ENCODE data around the gene TAS1R1. TPM values are rescaled to one million over a fixed set of nuclear protein-coding genes. Genes with fewer than 3 reads are reported as not detected.

The TAS1R1 gene
- total and polyA plus RNA-seq, 10 of the 15 experiments (the other 5 are each of a cell fraction or from before 2014, with no cell fraction given) = 0.03 to 0.06 (median 0.04) TPM; not detected in 7

- Histone ChIP-seq H3K9me3 (replicated peaks; ENCODE audit: control insufficient read depth, insufficient read depth, low read length) (no peaks in the 10 kb centered on the region), H3K79me2 (ENCODE audit: control insufficient read depth, insufficient read depth, low read length) (no peaks in the 10 kb centered on the region), H3K4me2 (ENCODE audit: control insufficient read depth, insufficient read depth) (no peak overlapping the region), H3K4me1 (ENCODE audit: control insufficient read depth, insufficient read depth, low read length) (no peaks in the 10 kb centered on the region), H3K36me3 (ENCODE audit: control insufficient read depth in 2 of 2, insufficient read depth in 2 of 2, low read length in 1 of 2) (peaks cover 14% of the 10 kb centered on the region in 2 experiments), H3K27me3 (replicated peaks in 1 of 2; ENCODE audit: control insufficient read depth in 2 of 2, insufficient read depth in 2 of 2, low read length in 1 of 2) (no peaks in the 10 kb centered on the region), H3K4me3 (no peak overlapping the region), H4K20me1 (ENCODE audit: control insufficient read depth, insufficient read depth) (no peaks in the 10 kb centered on the region), H3K27ac (ENCODE audit: control insufficient read depth, insufficient read depth) (no peak overlapping the region), H3K9ac (ENCODE audit: control insufficient read depth, insufficient read depth, low read length) (no peak overlapping the region), H2AFZ (ENCODE audit: control insufficient read depth, low read depth, low read length) (no peak overlapping the region)
- BruUV-seq (replicated peaks) = no TSS peak
- TF ChIP-seq ETV6 (conservative IDR thresholded peaks at IDR 0.05 in 1 of 2, IDR thresholded peaks at IDR 0.05 in 1 of 2; ENCODE audit: borderline replicate concordance in 1 of 2, low read depth in 1 of 2) = no peak
- no peak for TF ChIP-seq MYB (IDR thresholded peaks at IDR 0.05; ENCODE audit: borderline replicate concordance, low read depth, low read length)
- TF ChIP-seq EZH2 (IDR thresholded peaks at IDR 0.05; ENCODE audit: borderline replicate concordance, control insufficient read depth, low read depth, low read length) = no peak
- no peak for TF ChIP-seq BCL11A (IDR thresholded peaks at IDR 0.05; ENCODE audit: low read depth, low read length)
- TF ChIP-seq POU2F2 (IDR thresholded peaks at IDR 0.05; ENCODE audit: borderline replicate concordance, low read depth, low read length) = no peak
- TF ChIP-seq NBN (IDR thresholded peaks at IDR 0.05) = no peak
- no peak for ATAC-seq
- ChIA-PET SMC1A (ENCODE audit: uncharacterized antibody, unreplicated experiment) (no interaction called here), RAD21 (ENCODE audit: unreplicated experiment) (interaction anchor here (0.5 kb wide), 1 partner anchor 72 kb away, joined by 3 read pairs; no protein-coding TSS in a partner anchor), POLR2A (no interaction called here), CTCF (interaction anchor here (1.2 to 1.8 kb wide), 3 partner anchors 12 to 47 kb away, joined by 3 to 10 read pairs (median 3); no protein-coding TSS in a partner anchor)
- in situ Hi-C loops (cut with MboI) (no loop called here), intact Hi-C loops (cut with micrococcal nuclease; ENCODE audit: unreplicated experiment) (no loop called here)
- no peak for FAIRE-seq
- DNase-seq (ENCODE audit: low read depth, low spot score) = no peak
- WGBS (ENCODE audit: insufficient coverage, insufficient replicate concordance, low lambda C conversion rate, missing lambda C conversion rate) = 80% methylated on average over 5 of the region's 5 CpGs
Observed at GRCh38 chr1:6536291-6536690, 18.8 kb upstream of the TAS1R1 start.

- FAIRE-seq = no peak
- H3K27ac ChIP-seq (ENCODE audit: control insufficient read depth, insufficient read depth) = no peak overlapping the region
- H2AFZ ChIP-seq (ENCODE audit: control insufficient read depth, low read depth, low read length) = no peak overlapping the region
- no peak overlapping the region for H3K4me3 ChIP-seq
- 63% methylated on average over 3 of the region's 3 CpGs for WGBS (ENCODE audit: insufficient coverage, insufficient replicate concordance, low lambda C conversion rate, missing lambda C conversion rate)
- ChIA-PET POLR2A (no interaction called here), SMC1A (ENCODE audit: uncharacterized antibody, unreplicated experiment) (interaction anchor here (1.1 kb wide), 1 partner anchor 13 kb away, joined by 3 read pairs; no protein-coding TSS in a partner anchor), CTCF (interaction anchor here (0.7 to 1.2 kb wide), 3 partner anchors 15 to 17 kb away, joined by 3 to 6 read pairs (median 3); partner anchors contain the start of gene NOL9), RAD21 (ENCODE audit: unreplicated experiment) (no interaction called here)
- no peaks in the 10 kb centered on the region for H3K27me3 ChIP-seq (replicated peaks in 1 of 2; ENCODE audit: control insufficient read depth in 2 of 2, insufficient read depth in 2 of 2, low read length in 1 of 2)
- DNase-seq (ENCODE audit: low read depth, low spot score) = no peak
- no peak overlapping the region for H3K4me2 ChIP-seq (ENCODE audit: control insufficient read depth, insufficient read depth)
- peaks cover 0 to 3% of the 10 kb centered on the region in 2 experiments for H3K36me3 ChIP-seq (ENCODE audit: control insufficient read depth in 2 of 2, insufficient read depth in 2 of 2, low read length in 1 of 2)
- H3K79me2 ChIP-seq (ENCODE audit: control insufficient read depth, insufficient read depth, low read length) = no peaks in the 10 kb centered on the region
- no peaks in the 10 kb centered on the region for H4K20me1 ChIP-seq (ENCODE audit: control insufficient read depth, insufficient read depth)
- BruUV-seq (replicated peaks) = no TSS peak
- intact Hi-C loops (cut with micrococcal nuclease; ENCODE audit: unreplicated experiment) = no loop called here
- in situ Hi-C loops (cut with MboI) = no loop called here
- no peaks in the 10 kb centered on the region for H3K9me3 ChIP-seq (replicated peaks; ENCODE audit: control insufficient read depth, insufficient read depth, low read length)
- H3K9ac ChIP-seq (ENCODE audit: control insufficient read depth, insufficient read depth, low read length) = no peak overlapping the region
- H3K4me1 ChIP-seq (ENCODE audit: control insufficient read depth, insufficient read depth, low read length) = no peaks in the 10 kb centered on the region
- no peak for ATAC-seq
- TF ChIP-seq SIX5 (IDR thresholded peaks at IDR 0.05; ENCODE audit: low read depth, low read length, severe bottlenecking) (no peak), POLR2AphosphoS5 (IDR thresholded peaks at IDR 0.05; ENCODE audit: low read length) (no peak), SMAD5 (IDR thresholded peaks at IDR 0.05; ENCODE audit: low read depth) (no peak), BACH1 (IDR thresholded peaks at IDR 0.05; ENCODE audit: borderline replicate concordance) (no peak), CHD4 (IDR thresholded peaks at IDR 0.05) (no peak), KDM1A (IDR thresholded peaks at IDR 0.05; ENCODE audit: borderline replicate concordance) (no peak), CBX5 (IDR thresholded peaks at IDR 0.05; ENCODE audit: low read depth) (no peak), RELB (IDR thresholded peaks at IDR 0.05; ENCODE audit: low read depth) (no peak), RCOR1 (conservative IDR thresholded peaks at IDR 0.05; ENCODE audit: low read depth, low read length) (no peak), MTA2 (IDR thresholded peaks at IDR 0.05; ENCODE audit: low read depth) (no peak)
Observed at GRCh38 chr1:6538956-6539355, 16.2 kb upstream of the TAS1R1 start.

All from GM12878 (cell line).